Measurements from ENCODE around the gene HJURP. TPM values are rescaled to one million over a fixed set of nuclear protein-coding genes. Genes with fewer than 3 reads are reported as not detected.
"Not testable (repeated sequence)": the region's sequence is repeated elsewhere in the genome, so short reads cannot be mapped to it uniquely, and the experiment has no call there.

The HJURP gene, protein sequence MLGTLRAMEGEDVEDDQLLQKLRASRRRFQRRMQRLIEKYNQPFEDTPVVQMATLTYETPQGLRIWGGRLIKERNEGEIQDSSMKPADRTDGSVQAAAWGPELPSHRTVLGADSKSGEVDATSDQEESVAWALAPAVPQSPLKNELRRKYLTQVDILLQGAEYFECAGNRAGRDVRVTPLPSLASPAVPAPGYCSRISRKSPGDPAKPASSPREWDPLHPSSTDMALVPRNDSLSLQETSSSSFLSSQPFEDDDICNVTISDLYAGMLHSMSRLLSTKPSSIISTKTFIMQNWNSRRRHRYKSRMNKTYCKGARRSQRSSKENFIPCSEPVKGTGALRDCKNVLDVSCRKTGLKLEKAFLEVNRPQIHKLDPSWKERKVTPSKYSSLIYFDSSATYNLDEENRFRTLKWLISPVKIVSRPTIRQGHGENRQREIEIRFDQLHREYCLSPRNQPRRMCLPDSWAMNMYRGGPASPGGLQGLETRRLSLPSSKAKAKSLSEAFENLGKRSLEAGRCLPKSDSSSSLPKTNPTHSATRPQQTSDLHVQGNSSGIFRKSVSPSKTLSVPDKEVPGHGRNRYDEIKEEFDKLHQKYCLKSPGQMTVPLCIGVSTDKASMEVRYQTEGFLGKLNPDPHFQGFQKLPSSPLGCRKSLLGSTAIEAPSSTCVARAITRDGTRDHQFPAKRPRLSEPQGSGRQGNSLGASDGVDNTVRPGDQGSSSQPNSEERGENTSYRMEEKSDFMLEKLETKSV
- 0.55 TPM for total RNA-seq
- long read RNA-seq, partial matches to known transcripts: 0 of 1 reads
- long read RNA-seq, other reads (novel, unspliced or antisense): 0 of 1 reads

DNA sequence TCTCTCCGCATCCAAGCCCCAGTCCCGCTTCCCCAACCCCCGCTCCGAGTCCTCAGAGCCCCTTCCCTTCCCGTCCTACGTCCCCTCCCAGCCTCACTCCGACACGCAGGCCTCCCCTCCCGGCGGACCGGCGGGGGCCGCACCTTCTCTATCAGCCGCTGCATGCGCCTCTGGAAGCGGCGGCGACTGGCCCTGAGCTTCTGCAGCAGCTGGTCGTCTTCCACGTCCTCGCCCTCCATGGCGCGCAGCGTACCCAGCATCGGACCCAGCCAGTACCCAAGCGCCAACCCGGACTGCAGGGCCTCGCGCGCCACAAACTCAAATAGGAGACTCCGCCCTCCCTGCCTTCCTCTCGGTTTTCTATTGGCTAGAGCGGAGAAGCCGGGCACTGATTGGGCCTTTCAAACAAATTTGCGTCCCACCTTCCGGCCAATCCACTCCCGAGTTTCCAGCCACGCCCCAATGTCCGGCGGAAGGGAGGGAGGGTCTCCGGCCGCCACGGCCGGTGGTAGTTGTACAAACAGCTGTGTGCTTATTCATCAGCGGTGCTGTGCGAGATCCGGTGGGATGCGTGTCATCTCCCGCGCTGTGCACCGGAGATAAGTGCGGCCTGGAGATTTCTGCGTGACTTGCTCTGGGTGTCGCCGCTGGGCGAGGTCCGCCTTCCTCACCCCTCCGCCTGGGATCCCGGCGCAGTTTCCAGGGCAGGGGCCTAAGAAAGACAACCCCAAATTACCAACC lies at the start of gene HJURP:
TSS of gene HJURP (minus strand) at position 295 of the 741 bp plus-strand sequence. CDS start at position 260, 35 bp downstream.
- DNase-seq (ENCODE audit: low spot score): peak; percentile 95

DNA sequence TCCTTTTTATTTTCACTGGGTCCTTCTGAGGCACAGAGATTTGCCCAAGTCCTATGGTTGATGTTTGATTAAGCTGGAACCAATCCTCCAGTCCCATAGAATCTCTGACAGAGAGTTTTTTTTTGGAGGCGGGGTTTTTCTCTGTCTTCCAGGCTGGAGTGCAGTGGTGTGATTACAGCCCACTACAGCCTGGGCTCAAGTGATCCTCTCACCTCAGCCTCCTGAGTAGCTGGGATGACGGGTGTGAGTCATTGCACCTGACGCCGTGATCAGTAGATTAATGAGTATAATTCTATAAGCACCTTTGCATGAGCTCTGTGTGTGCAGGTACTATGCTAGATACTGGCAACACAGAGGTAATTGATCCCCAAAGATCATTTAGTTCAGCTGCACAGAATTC lies 47.5 kb upstream of the HJURP start:
- DNase-seq (ENCODE audit: low spot score): no peak

DNA sequence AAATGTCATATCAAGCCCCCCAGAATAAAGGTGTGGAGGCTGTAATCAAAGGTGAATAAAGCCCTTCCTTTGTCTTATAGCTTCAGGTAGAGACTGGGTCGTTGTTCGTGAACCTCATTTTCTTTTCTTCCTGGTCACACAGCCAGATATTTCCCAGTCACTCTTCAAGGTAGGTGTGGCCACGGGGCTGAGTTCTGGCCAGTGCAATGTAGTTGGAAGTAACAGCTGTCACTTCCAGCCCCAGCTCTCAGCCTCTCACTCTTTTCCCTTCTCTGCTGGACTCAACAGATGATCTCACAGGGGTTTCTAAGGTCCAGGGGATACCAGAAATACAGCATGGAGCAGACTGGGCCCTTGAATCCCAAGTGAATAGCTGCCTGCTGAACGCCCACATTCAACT lies 47.0 kb upstream of the HJURP start:
- DNase-seq (ENCODE audit: low spot score): no peak

DNA sequence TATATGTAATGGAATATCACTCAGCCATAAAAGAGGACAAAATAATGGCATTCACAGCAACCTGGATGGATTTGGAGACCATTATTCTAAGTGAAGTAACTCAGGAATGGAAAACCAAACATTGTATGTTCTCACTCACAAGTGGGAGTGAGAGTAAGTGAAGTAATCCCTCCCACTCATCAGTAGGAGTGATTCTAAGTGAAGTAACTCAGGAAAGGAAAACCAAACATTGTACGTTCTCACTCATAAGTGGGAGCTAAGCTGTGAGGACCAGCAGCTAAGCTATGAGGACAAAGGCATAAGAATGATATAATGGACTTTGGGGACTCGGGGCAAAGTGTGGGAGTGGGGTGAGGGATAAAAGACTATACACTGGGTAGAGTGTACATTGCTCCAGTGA lies 41.9 kb upstream of the HJURP start:
- not testable (repeated sequence) for DNase-seq (ENCODE audit: low spot score)

DNA sequence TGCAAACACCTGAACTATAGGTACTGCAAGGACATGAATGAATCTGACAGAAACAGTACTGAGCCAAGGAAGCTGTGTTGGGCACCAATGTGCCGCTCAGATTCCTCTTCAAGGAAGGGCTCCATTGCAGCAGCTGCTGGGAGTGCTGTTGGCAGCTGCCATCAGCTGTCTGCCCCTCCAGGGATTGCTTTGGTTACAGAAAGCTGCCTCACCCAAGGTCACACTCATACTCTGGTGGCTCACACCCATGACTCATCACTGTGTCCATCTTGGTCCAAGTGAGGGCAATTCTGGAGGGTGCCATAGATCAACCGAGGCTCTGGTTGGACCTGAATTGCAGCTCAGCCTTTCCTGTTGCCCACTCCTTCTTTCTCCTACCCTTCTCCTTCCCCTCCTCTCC lies 38.5 kb upstream of the HJURP start:
- no peak for DNase-seq (ENCODE audit: low spot score)

DNA sequence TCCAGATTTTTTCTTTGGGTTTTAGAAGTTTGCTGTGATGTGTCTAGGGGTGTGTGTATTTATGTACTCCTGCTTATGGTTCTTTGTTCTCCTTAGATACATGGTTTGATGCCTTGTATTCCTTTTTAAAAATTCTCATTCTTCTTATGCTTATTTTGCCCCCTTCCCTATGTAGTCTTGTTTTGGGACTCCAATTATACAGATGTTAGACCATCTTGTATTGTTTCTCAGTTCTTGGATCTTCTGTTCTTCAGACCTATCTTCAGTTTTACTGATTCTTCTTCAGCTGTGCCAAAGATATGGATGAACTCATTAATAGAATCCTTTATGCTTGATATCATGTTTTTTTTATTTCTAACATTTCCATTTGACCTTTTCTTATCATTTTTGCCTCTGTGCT lies 28.0 kb upstream of the HJURP start:
- DNase-seq (ENCODE audit: low spot score): no peak

DNA sequence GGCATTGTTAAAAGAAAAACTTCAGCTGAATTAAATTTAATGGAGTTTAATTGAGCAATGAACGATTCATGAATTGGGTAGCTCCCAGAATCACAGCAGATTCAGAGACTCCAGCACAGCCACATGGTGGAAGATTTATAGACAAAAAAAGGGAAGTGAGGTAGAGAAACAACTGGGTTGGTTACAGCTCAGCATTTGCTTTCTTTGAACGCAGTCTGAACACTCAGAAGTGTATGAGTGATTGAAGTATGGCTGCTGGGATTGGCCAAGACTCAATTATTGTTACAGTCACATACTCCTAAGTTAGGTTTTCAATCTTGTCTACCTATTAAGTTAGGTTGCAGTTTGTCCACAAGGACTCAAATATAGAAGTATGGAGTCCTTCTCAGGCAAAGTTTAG lies 17.8 kb upstream of the HJURP start:
- DNase-seq (ENCODE audit: low spot score): not testable (repeated sequence)

DNA sequence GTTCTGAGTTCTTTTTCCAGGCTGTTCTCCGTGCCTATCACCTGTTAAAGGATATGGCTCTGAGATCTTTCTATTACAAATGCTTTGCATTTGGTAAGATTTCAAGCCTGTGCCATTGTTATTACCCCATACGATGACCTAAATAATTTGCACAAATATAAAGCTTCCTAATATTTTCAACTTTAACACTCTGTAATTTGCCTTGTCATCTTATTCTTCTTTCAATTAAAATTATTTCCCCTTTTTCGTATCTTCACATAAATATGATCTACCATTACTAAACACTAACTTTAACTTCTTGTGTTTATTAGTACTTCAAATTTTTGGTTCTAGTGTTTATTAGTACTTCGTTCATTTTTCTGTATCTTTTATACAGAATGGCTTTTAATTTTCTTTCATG lies 17.1 kb upstream of the HJURP start:
- DNase-seq (ENCODE audit: low spot score): no peak

DNA sequence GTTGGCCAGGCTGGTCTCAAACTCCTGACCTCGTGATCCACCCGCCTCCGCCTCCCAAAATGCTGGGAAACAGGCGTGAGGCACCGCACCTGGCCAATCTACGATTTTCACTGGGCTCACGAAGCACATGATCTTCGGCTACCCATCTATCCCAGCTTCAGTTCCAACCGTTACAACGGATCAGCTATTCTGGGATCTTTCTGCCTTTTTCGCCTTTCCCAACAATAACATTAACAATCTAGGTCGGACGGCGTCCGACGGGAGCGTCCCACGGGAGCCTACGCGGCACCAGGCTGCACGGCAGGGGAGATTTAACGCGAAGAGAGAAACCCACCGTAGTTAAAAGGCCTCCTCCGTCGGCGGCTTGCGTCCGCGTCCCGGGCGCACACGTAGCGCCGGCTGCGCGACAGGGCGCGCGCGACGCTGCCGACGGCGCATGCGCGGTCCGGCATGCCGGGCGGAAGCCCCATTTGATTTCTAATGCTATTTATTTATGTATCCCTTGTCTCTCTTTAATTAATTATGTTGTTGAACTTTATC lies 13.7 kb upstream of the HJURP start, which contains the start of gene MSL3B:
TSS of gene MSL3B (minus strand) at position 394 of the 540 bp plus-strand sequence.
- DNase-seq (ENCODE audit: low spot score): no peak

DNA sequence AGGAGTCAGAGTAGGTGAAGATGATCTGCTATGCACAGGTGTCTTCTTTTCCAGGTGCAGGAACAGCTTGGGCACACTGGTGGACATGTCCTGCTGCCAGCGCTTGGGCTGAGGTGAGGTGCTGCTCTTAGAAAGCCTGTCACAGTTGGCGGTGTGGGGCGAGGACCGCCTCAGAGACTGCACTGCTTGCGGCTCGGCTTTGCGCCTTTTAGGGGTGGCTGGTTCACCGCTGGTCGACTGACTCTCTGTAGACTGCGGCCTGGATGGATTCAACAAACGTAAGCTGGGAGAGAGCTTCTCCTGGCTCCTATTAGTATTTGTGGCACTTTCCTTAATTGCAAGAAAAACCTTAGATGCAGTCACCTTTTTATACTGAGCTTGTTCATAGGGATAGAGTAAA lies 12.1 kb upstream of the HJURP start:
- no peak for DNase-seq (ENCODE audit: low spot score)

DNA sequence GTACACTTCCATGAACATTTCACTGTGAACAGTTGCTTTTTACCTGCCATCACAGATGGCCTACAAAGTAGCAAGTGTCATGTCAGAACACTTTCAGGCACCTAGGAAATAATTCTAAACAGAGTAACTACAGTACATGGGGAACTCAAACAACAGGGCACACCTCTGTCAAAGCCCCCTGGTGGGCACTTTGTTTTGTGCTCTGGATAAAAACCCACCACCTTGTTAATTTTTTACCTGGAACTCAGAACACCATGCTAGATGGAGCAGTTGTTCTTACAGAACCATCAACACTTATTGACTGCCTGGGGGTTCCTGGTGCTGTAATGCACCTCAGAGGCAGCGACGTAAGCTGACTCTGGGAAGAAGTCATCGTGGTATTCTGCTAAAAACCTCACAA lies 11.5 kb upstream of the HJURP start:
- DNase-seq (ENCODE audit: low spot score): no peak

DNA sequence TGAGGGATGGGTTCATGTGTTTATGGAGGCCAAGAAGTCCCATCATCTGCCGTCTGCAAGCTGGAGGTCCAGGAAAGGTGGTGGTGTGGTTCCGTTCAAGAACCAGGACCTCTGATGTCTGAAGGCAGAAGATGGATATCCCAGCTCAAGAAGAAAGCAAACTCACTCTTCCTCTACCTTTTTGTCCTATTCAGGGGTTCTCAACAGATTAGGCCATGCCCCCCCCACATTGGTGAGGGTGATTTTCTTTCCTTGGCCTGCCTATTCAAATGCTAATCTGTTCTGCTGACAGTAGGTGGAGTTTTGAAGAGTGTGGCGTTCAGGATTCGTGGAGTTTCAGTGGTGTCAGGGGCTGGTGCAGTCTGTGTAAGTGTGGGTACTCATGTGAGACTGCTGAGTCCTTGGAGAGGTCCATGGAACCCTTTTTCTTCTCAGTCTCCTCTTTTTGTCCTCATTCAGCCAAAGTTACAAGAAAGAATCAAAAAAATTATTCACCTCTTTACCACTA lies 8.0 kb upstream of the HJURP start:
- no peak for DNase-seq (ENCODE audit: low spot score)

DNA sequence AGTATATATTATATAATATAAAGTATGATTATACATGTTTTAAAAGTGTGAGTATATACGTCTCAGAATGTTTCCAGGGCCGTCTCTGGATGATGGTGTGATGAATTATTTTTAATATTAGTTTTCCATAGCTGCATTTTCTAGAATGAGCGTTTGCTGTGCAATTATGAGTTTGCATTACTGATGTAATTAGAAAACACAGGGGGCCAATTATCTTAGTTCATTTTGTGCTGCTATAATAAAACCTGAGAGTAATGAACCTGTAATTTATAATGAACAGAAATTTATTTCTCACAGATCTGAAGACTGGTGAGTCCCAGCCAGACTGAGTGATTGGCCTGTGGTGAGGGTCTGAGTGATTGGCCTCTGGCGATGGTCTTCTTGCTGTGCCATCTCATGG lies 4.0 kb upstream of the HJURP start:
- DNase-seq (ENCODE audit: low spot score): no peak

DNA sequence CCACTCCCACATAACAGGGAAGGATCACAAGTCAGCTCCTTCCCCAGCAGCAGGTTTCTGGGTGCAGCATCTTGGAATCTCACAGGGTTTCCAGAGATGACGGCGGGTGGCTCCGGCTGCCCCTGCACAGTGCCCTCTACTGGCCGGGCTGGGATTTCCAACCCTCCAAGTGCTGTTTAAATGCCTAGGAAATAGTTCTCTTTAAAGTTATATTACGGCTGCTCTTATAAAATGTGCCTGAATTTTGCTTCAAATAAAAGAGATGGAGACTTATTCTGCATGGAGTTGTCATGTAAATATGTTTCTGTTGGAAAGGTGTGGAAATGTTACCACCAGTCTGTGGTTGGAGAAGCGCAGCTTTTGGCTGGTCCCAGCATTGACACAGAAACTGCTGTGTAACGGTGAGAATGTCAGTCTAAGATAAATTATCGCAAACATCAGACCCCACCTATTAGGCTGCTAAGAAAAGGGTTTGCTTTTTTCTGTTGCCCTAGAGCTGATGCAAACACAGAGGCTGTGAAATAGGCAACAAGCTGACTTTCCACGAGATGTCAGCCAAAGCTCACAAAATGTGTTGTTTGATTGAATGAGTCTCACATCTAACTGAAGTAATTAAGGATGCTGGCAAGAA lies 3.3 kb upstream of the HJURP start:
- DNase-seq (ENCODE audit: low spot score): no peak

DNA sequence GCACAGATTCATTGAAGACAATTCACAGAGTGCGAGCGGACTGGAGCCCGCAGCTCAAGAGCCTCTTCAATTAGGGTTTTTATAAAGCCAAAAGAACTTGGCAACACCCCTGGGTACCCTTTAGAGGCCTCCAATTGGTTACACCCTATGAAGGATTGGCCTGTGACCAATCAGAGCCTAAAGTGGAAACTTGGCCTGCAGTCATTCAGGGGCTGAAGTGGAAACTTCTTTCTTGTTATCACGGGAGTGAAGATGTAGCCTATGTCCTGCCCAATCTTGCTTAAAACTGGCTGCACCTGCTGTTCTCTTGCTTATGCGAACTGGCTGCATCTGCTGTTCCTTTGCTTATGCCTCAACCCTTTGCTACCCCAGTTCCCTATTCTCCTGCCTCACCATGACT lies 1.8 kb upstream of the HJURP start:
- DNase-seq (ENCODE audit: low spot score): no peak

DNA sequence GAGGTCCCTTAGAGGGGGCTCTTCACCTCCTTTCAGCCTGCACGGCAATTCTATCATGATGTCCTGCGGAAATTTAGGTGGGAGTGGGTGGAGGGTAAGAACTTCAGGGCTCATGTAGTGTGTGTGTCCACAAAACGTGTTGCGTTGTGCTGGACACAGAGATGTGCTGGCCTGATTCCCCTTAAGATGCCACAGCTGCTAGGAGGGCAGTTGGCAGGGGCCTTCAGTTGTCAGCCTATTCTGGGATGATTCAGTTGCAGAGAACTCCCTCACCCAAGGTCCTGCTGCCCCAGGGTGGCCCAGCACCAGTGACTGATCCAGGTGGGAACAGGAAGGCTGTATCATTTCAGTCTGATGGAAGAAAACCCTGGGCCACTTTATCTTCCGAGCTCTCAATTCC lies 1.0 kb upstream of the HJURP start:
- DNase-seq (ENCODE audit: low spot score): no peak

DNA sequence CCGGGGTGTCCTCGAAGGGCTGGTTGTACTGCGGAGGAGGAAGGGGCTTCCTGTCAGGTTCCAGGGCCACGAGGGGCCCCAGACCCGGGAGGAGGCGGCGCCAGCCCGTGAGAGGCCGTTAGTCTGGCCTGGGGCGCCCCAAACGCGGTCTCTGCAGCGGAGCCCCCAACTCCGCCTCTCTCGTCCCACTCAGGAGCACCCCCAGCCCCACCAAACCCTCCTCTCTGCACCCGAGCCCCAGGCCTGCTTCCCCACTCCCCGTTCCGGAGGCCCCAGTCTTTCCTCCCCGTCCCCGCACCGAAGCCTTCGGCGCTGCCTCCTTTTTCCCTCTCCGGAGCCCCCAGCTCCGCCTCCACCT lies 473 bp downstream of the HJURP start:
- DNase-seq (ENCODE audit: low spot score): no peak

DNA sequence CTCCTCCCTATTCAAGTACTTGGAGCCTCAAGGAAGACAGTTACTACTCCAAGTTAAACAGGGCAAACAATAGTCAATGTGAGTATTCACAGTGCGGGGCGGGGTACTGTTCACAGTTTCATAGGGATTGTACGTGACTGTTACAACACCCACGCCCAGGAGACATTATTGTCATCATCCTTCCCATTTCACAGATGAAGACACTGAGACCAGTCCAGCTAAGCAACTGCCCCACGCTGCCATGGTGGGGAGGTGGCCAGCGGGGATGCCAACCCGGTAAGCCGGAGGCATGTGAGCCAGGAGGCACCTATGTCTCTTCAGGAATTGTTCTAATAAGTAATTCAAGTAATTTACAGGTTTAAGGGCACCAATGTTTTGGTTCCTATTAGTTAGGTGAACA lies 982 bp downstream of the HJURP start:
- DNase-seq (ENCODE audit: low spot score): no peak

DNA sequence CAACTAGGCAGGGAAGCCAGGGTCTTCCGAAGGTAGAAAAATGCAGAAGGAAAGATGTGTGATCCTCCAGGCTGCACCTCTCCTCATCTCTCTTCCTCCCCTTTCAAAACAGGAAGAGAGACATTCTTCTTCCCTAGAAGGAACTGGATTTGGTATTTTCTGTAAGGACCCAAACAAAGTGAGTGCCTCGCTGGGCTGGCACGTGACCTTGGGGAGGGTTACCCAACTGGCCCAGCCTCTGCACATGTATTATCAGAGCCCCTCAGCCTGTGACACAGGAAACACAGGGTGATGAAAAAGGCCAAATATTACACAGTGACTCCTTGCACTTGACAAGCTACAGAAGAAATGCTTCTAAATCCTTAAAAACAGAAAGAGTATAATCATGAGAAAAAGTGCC lies 2.3 kb downstream of the HJURP start:
- DNase-seq (ENCODE audit: low spot score): no peak

DNA sequence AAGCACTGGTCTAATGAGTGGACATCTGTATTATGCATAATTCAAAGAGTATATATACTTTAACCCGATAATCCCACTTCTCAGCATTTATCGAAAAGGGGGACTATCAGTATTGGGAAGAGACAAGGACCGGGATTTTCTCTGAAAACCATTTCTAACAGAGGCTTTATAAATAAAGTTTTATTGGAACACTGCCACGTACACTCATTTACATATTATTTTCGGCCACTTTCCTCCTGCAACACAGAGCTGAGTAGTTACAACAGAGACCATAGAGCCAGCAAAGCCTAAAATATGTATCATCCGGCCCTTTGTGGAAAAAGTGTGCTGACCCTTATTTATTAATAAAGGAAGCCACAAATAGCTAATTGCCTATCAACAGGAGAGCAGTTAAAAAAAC lies 3.2 kb downstream of the HJURP start:
- DNase-seq (ENCODE audit: low spot score): no peak

DNA sequence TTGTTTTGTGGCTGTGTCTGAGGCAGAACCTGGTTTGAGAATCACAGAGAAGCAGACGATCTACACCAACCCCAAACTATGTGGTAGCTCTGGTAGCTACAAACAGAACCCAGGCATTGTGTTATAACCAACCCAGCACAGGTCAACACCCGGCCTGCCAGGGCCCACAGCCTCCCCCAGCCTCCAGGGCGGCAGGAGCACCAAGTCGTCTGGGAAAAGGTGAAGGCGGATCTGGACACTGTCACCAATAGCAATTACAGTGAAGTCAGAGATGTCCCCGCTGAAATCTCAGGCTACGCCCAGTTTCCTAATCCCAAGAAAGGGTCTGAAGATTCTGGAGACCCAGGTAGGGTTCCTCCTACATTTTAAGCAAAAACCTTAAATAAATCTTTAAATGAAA lies 3.6 kb downstream of the HJURP start:
- DNase-seq (ENCODE audit: low spot score): peak; percentile 55

Data from mesenteric fat pad (tissue), 1 donor.